Measurements from ENCODE around the gene DNAH17. TPM values are rescaled to one million over a fixed set of nuclear protein-coding genes. Genes with fewer than 3 reads are reported as not detected.

DNAH17 gene
- total RNA-seq, 1 experiment from 2014 or later: 0.18 TPM

DNA sequence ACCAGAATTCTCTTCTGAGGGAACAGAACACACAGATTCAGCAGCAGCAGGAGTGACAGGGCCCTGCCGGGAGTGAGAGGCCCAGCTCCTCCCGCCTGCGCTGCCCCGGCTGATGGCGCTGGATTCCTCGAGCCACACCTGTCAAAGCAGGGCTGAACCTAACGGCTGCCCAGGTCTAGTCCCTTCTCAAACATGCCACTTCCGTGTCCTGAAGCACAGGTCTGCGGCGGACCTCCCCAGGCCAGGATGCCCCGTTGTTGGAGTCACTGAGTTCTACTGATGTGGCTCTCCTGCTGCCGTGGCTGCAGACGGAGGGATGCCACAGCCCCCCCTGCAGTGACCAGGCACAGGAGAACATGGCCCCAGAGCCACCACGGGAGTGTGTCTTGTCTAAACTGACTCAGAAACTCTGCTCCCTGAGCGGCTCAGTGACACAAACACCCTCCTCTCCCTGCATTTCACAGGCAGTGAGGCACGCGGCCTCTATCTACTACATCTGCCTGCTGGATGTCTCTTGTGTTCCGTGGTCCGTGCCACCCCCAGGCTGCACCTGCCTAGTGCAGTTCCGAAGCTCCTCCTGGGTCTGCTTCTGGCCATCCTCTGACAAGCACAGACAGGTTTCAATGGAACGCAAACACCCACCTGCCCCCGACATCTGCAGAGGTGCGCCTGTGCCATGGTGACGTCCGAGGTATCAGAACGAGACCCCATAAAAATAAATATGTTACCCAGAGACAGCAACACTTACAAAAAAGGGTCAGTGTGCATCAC lies 44.7 kb upstream of the DNAH17 start (continued):
- TF ChIP-seq POLR2AphosphoS5 (IDR thresholded peaks at IDR 0.05; ENCODE audit: low read depth, low read length): no peak

DNA sequence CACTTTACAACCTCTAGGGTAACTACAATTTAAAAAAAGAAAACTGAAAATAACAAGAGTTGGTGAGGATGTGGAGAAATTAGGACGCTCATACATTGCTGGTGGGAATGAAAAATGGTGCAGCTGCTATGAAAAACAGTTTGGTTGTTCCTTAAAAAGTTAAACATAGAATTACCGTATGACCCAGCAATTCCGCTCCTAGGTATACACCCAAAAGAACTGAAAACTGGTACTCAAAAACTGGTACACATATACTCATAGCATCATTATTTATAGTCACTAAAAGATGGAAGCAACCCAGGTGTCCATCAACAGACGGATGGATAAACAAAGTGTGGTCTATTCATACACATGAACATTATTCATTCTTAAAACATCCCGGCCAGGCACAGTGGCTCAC lies 42.9 kb upstream of the DNAH17 start:
- Histone ChIP-seq H3K27ac (ENCODE audit: low read length) (no peak overlapping the region), H3K36me3 (ENCODE audit: control insufficient read depth, insufficient read depth, low read length) (no peaks in the 10 kb centered on the region), H3K4me1 (ENCODE audit: control insufficient read depth, insufficient read depth, low read length) (no peaks in the 10 kb centered on the region), H3K9me3 (ENCODE audit: control insufficient read depth, insufficient read depth, low read depth, low read length) (no peaks in the 10 kb centered on the region), H3K4me3 (ENCODE audit: low read depth in 2 of 2, low read length in 2 of 2) (no peak overlapping the region), H3K27me3 (ENCODE audit: control insufficient read depth, insufficient read depth, low read length) (no peaks in the 10 kb centered on the region)
- intact Hi-C loops (cut with micrococcal nuclease; ENCODE audit: unreplicated experiment) (no loop called here), in situ Hi-C loops (cut with HindIII; ENCODE audit: low pct_unique_long_range_greater_than_20kb, low sequenced_read_pairs) (no loop called here)
- DNase-seq (ENCODE audit: low read depth, low spot score): no peak
- BruUV-seq (replicated peaks): no TSS peak
- no peak for ATAC-seq
- TF ChIP-seq SIN3A (IDR thresholded peaks at IDR 0.05; ENCODE audit: borderline replicate concordance, insufficient read depth, low read depth, low read length) (no peak), CTCF (IDR thresholded peaks at IDR 0.05) (no peak), POLR2AphosphoS5 (IDR thresholded peaks at IDR 0.05; ENCODE audit: low read depth, low read length) (no peak), TCF7L2 (IDR thresholded peaks at IDR 0.05; ENCODE audit: low read depth, low read length) (no peak), REST (IDR thresholded peaks at IDR 0.05; ENCODE audit: insufficient read depth in 1 of 2, low read depth in 2 of 2, low read length in 1 of 2) (no peak)
- ChIA-PET CTCF (no interaction called here), POLR2A (no interaction called here)

- Histone ChIP-seq H3K9me3 (ENCODE audit: control insufficient read depth, insufficient read depth, low read depth, low read length) (no peaks in the 10 kb centered on the region), H3K4me1 (ENCODE audit: control insufficient read depth, insufficient read depth, low read length) (no peaks in the 10 kb centered on the region), H3K27ac (ENCODE audit: low read length) (no peak overlapping the region), H3K4me3 (ENCODE audit: low read depth in 2 of 2, low read length in 2 of 2) (no peak overlapping the region), H3K36me3 (ENCODE audit: control insufficient read depth, insufficient read depth, low read length) (no peaks in the 10 kb centered on the region), H3K27me3 (ENCODE audit: control insufficient read depth, insufficient read depth, low read length) (no peaks in the 10 kb centered on the region)
- ChIA-PET CTCF (no interaction called here), POLR2A (no interaction called here)
- no peak for ATAC-seq
- TF ChIP-seq SIN3A (IDR thresholded peaks at IDR 0.05; ENCODE audit: borderline replicate concordance, insufficient read depth, low read depth, low read length) (no peak), REST (IDR thresholded peaks at IDR 0.05; ENCODE audit: insufficient read depth in 1 of 2, low read depth in 2 of 2, low read length in 1 of 2) (no peak), POLR2AphosphoS5 (IDR thresholded peaks at IDR 0.05; ENCODE audit: low read depth, low read length) (no peak), TCF7L2 (IDR thresholded peaks at IDR 0.05; ENCODE audit: low read depth, low read length) (no peak), CTCF (IDR thresholded peaks at IDR 0.05) (no peak)
- in situ Hi-C loops (cut with HindIII; ENCODE audit: low pct_unique_long_range_greater_than_20kb, low sequenced_read_pairs): no loop called here
- intact Hi-C loops (cut with micrococcal nuclease; ENCODE audit: unreplicated experiment): no loop called here
- DNase-seq (ENCODE audit: low read depth, low spot score): no peak
- BruUV-seq (replicated peaks): no TSS peak
Observed at GRCh38 chr17:78619334-78619733, 42.1 kb upstream of the DNAH17 start.
